Measurements from ENCODE around the gene CALD1.

CALD1 gene

DNA sequence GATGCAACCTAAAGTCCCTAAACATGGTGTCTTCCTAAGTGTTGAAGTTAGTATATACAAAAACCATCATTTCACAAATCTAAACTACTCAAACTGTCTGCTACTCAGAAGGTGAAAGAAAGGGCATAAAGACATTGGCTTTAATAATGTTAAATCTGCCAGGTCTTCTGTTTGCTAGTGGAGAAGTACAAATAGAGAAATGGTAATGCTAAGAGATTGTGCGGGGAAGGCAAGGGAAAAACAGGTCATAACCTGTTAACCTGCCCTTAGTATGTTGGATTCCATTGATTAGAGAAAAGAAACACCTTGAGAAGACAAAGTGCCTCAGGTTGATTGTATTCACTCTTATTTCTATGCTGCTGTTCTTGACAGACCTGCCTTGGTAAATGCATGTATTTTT is 80.3 kb downstream of the CALD1 start:
- TF ChIP-seq, protein P1, sequence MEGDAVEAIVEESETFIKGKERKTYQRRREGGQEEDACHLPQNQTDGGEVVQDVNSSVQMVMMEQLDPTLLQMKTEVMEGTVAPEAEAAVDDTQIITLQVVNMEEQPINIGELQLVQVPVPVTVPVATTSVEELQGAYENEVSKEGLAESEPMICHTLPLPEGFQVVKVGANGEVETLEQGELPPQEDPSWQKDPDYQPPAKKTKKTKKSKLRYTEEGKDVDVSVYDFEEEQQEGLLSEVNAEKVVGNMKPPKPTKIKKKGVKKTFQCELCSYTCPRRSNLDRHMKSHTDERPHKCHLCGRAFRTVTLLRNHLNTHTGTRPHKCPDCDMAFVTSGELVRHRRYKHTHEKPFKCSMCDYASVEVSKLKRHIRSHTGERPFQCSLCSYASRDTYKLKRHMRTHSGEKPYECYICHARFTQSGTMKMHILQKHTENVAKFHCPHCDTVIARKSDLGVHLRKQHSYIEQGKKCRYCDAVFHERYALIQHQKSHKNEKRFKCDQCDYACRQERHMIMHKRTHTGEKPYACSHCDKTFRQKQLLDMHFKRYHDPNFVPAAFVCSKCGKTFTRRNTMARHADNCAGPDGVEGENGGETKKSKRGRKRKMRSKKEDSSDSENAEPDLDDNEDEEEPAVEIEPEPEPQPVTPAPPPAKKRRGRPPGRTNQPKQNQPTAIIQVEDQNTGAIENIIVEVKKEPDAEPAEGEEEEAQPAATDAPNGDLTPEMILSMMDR (IDR thresholded peaks at IDR 0.05; ENCODE audit: low read depth, low read length, missing control alignments) = no peak
- DNase-seq (ENCODE audit: low read depth) = no peak
- no peak overlapping the region for H3K4me3 ChIP-seq (ENCODE audit: low read depth, low read length)
- in situ Hi-C loops (cut with HindIII; ENCODE audit: low sequenced_read_pairs) = no loop called here

DNA sequence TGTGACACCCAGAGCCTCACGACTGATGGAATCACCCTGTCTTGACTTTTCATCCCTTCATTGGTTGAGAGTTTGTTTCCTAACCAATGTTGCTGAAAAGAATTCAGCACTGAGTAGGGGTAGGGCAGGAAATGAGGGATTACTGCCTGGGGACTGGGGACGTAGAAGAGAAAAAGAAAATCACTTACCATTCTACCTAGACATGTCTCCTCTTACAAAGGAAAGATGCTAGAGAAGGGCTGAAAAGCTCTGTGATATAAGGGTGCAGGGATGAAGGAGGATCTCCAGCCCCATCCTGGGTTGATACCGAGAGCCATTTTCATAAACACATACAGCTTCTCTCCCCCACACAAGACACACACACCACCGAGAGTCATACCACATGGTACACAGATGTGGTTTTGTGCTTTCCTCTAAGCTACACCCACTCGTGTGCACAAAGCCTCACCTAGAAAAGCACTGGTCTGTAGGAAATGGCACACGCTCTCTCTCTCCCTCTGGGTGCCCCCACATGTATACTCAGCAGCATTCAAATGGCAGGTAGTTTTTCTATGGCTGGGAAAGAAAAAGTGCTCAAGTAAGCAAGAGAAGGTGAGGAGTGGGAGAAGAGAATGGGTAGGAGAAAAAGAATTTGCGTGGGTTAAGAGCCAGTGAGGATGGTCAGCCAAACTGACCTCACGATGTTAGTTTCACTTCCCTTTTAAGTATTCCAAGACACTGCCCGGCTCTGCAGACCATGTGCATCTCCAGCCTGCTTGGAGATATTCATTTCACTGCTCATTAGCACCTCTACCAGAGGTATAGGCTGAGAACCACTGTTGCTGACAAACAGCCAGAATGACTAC is 85.8 kb downstream of the CALD1 start:
- TF ChIP-seq, protein P1 (IDR thresholded peaks at IDR 0.05; ENCODE audit: low read depth, low read length, missing control alignments) = no peak
- no peak for DNase-seq (ENCODE audit: low read depth)
- in situ Hi-C loops (cut with HindIII; ENCODE audit: low sequenced_read_pairs) = no loop called here
- H3K4me3 ChIP-seq (ENCODE audit: low read depth, low read length) = no peak overlapping the region

DNA sequence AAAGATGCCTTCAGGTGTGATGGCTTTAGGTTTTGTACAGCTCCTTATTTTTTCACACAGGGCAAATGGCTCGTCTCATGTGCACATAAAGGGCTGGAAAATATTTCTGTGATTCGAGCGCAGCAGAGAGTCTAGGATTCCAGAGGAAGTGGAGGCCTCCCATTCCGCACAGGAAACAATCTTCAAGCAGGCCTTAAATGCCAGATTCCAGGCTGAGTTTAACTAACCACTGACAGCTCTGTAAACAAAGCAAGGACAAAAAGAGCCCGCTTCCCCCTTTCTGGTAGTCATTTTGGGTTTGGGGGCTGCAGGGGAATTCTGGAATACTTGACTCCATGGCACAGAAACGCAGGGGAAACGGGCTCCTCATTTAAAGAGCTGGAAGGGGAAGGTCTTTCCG is 87.2 kb downstream of the CALD1 start:
- in situ Hi-C loops (cut with HindIII; ENCODE audit: low sequenced_read_pairs) = no loop called here
- no peak for DNase-seq (ENCODE audit: low read depth)

DNA sequence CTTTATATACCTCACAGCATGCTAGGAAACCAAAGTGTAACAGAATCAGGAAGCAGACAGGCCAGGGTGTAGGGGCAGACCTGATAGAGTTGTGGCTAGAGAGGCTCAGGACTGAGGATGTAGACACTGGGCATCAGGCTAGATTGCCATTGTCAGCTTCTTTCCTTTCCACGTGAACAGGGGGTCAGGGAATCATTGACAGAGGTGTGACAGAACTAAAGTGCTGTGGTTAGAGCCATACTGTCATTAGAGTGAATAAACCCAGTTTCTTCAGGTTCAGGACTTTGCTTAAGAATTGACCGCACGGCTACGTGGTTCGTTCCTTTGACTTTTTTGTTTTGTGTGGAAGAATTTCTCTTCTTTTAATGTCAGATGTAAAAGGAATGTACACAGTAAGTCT is 90.7 kb downstream of the CALD1 start:
- no peak overlapping the region for H3K4me3 ChIP-seq (ENCODE audit: low read depth, low read length)
- no peak for DNase-seq (ENCODE audit: low read depth)
- TF ChIP-seq, protein P1 (IDR thresholded peaks at IDR 0.05; ENCODE audit: low read depth, low read length, missing control alignments) = no peak
- in situ Hi-C loops (cut with HindIII; ENCODE audit: low sequenced_read_pairs) = no loop called here

More for the DNA sequence above, 87.2 kb downstream of the CALD1 start:
- no peak overlapping the region for H3K4me3 ChIP-seq (ENCODE audit: low read depth, low read length)
- TF ChIP-seq, protein P1 (IDR thresholded peaks at IDR 0.05; ENCODE audit: low read depth, low read length, missing control alignments) = no peak

DNA sequence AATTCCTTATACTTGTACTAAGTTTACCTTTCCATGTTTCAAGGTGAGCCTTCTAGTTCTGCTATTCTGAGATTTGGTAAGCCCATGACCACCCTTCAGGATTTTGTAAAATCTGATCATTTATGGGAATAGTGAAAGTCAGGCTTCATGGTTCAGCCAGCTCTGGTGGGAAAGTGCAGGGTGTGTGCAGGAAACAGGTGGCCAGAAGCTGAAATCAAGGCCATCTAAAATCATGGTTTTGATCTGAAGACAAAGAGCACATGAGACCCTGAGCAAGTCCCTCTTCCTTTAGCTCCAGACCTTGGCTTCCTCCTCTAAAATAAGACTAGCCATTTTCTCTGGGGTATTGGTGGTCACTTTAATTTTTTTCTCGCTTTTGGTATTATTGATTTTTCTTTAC is 91.3 kb downstream of the CALD1 start:
- in situ Hi-C loops (cut with HindIII; ENCODE audit: low sequenced_read_pairs) = no loop called here
- H3K4me3 ChIP-seq (ENCODE audit: low read depth, low read length) = no peak overlapping the region
- TF ChIP-seq, protein P1 (IDR thresholded peaks at IDR 0.05; ENCODE audit: low read depth, low read length, missing control alignments) = no peak
- no peak for DNase-seq (ENCODE audit: low read depth)

DNA sequence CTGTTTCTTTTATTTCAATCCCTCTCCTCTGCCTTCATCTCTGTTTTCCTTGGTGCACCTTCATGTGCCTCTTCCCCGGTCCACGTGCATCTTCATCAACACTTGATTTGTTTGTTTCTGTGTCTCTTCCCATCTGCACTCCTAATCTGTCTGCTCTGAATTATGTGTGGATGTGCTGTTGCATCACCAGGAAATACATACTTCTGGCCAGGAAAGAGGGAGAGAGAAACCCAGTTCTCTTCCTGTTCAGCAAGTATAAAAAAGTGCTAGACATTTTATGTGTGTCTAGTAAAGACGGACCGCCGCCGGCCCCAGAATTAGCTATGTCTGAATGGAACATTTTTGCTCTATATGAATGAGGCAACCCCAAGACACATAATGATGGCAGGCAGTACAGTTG is 93.8 kb downstream of the CALD1 start:
- H3K4me3 ChIP-seq (ENCODE audit: low read depth, low read length) = no peak overlapping the region
- TF ChIP-seq, protein P1 (IDR thresholded peaks at IDR 0.05; ENCODE audit: low read depth, low read length, missing control alignments) = no peak
- in situ Hi-C loops (cut with HindIII; ENCODE audit: low sequenced_read_pairs) = no loop called here
- no peak for DNase-seq (ENCODE audit: low read depth)

Data from astrocyte of the cerebellum (primary cell).